Activated CD8-positive, alpha-beta memory T cell treated with anti-CD3 and anti-CD28 coated beads, Interleukin-2, amount 50 U/mL, for 48 hours (primary cell): Measurements from ENCODE around the gene CTNND2.

Experiments used
- DNase-seq: peaks from one replicate; pipeline ENCODE4 v3.0.0-alpha.2; 2020

The CTNND2 gene

GRCh38 chr5:10969684-10970180, 934.5 kb downstream of the CTNND2 start:
- DNase-seq: no peak

- no peak for DNase-seq
Observed at GRCh38 chr5:10964806-10965205, 939.4 kb downstream of the CTNND2 start.

- no peak for DNase-seq
Observed at GRCh38 chr5:10958728-10959127, 945.5 kb downstream of the CTNND2 start.

GRCh38 chr5:10949856-10950630, 954.2 kb downstream of the CTNND2 start:
- no peak for DNase-seq

DNA sequence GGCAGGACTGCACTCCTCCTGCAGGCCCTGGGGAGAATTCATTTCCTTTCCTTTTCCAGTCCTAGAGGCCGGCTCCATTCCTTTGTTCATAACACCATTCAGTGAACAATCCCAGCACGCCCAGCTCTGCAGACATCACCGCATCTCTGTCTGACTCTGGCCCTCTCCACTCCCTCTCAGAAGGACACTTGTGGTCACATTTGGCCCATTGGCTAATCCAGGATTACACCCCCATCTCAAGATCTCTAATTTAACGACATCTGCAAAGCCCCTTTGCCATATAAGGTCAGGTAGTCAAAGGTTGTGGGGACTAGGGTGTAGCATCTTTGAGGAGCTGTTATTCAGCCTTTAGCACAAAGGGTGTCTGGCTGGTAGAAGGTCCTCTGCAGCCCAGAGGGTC, 958.2 kb downstream of the CTNND2 start:
- DNase-seq: no peak

GRCh38 chr5:10941900-10942299, 962.3 kb downstream of the CTNND2 start:
- no peak for DNase-seq

DNA sequence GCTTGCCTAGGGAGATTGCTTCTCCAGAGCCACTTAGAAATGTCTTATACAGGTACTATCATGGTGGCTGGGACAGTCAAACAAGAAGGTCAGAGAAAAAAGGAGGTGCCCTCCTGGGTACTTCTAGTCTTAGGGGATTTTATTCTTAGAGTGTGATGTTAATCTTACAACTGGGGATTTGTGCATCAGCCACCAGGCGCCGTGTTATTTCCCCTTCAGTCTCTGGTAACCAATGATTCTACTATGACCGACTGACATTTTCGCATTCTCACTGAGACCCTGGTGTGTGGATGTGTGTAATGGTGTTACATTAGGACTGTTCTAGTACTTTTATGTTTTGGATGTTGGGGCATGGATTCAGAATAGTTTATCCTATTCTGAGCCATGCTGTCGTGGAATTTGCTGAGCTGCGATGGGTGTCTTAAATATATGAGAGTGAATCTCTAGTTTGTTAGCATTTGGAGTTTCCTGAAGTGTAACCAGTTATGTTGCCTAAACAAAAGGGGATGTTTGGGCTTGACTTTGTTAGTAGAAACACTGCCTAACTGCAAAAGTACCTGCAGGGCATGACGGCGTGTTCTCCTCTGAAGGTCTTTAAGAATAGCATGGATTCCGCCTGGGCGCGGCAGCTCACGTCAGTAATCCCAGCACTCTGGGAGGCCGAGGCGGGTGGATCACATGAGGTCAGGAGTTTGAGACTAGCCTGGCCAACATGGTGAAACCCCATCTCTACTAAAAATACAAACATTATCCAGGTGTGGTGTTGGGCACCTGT, 968.0 kb downstream of the CTNND2 start:
- no peak for DNase-seq

DNA sequence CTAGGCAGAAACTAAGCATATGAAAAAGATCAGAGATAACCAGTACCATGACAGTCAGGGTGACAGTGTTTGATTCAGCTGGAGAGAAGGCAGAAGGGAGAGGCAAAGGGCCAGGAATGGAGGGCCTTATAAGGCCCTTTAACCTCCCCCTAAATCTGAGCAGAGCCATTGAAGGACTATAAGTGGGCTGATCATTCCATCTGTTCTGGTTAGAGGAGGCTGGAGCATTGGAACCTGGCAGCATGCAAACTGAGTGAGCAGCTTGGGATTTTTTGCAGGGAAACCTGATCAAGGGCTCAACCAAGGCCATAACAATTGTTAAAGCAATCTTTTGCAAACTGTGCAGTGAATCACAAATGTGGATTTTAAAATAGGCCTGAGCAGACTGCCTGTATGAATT, 968.7 kb downstream of the CTNND2 start:
- DNase-seq: no peak

- no peak for DNase-seq
Observed at GRCh38 chr5:10934783-10935355, 969.4 kb downstream of the CTNND2 start.

DNA sequence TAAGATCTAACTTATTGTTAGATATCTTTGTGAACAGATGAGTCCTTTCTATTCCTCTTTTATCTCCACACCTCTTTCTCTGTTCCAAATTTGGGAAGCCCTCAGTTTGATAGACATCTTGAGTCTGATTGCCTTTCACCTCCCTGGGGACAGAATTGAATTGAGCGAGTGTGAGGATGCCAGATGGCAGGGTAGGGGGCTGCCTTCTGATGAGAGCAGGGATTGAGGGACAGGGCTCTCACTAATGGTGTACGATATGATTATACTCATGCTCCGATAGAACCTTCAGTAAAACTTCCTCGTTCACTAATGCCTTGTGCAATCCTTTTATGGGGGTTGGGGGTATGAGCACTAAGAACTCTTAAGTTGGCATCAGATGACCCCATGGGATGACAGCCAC, 971.1 kb downstream of the CTNND2 start:
- DNase-seq: no peak

- DNase-seq: no peak
Observed at GRCh38 chr5:10932426-10932825, 971.8 kb downstream of the CTNND2 start.

DNA sequence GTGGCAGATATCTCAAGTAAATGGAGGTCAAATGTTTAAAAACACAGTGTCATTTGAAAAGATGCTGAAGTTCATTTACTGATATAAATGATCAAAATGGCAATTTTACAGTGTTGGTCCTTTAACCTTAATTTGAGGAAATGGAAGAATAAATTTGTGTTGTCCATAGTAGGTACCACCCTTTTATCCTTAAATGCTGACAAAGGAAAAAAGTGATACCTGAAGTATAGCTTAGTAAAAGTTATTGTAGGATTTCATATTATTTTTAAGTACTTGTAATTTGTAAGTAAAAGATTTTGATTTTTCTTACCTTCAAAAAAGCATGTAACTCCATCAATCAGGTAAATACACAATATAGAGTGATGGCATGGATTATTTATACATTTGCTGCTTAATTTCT, 976.6 kb downstream of the CTNND2 start:
- no peak for DNase-seq

- DNase-seq: no peak
Observed at GRCh38 chr5:10923310-10923709, 980.9 kb downstream of the CTNND2 start.
